Forelimb muscle (tissue), 1 donor: ENCODE measurements around the gene CYP24A1. TPM values are rescaled to one million over a fixed set of nuclear protein-coding genes. Genes with fewer than 3 reads are reported as not detected.

ENCODE experiments used
- DNase-seq: peaks from one replicate; pipeline ENCODE4 v3.0.0-alpha.2; 2013; ENCODE audit warnings: low read depth
- polyA plus RNA-seq: library from polyadenylated mRNA; unstranded; fragments of 120-200 nt; gene quantifications from one replicate; pipeline ENCODE4 v1.2.1, GENCODE V29; 2013; ENCODE audit not compliant: insufficient read length

The CYP24A1 gene
- polyA plus RNA-seq, 1 donor = 0.68 TPM

- DNase-seq = no peak
Observed at GRCh38 chr20:54174457-54175175, 830 bp upstream of the CYP24A1 start.

GRCh38 chr20:54172856-54173652 lies 732 bp downstream of the CYP24A1 start:
- no peak for DNase-seq

GRCh38 chr20:54172532-54172855 lies 1.3 kb downstream of the CYP24A1 start:
- no peak for DNase-seq

- DNase-seq = no peak
Observed at GRCh38 chr20:54170963-54171362, 2.8 kb downstream of the CYP24A1 start.

GRCh38 chr20:54170026-54170471 lies 3.7 kb downstream of the CYP24A1 start:
- no peak for DNase-seq

GRCh38 chr20:54168961-54169862 lies 4.6 kb downstream of the CYP24A1 start:
- no peak for DNase-seq

GRCh38 chr20:54167909-54168872 lies 5.6 kb downstream of the CYP24A1 start:
- DNase-seq = no peak

- DNase-seq = no peak
Observed at GRCh38 chr20:54166987-54167662, 6.7 kb downstream of the CYP24A1 start.

- DNase-seq = no peak
Observed at GRCh38 chr20:54165803-54166202, 8.0 kb downstream of the CYP24A1 start.

- no peak for DNase-seq
Observed at GRCh38 chr20:54165014-54165413, 8.8 kb downstream of the CYP24A1 start.

- DNase-seq = no peak
Observed at GRCh38 chr20:54163402-54163801, 10.4 kb downstream of the CYP24A1 start.

- no peak for DNase-seq
Observed at GRCh38 chr20:54162378-54163009, 11.3 kb downstream of the CYP24A1 start.

- no peak for DNase-seq
Observed at GRCh38 chr20:54161821-54162149, 12.0 kb downstream of the CYP24A1 start.

GRCh38 chr20:54161008-54161820 lies 12.6 kb downstream of the CYP24A1 start:
- DNase-seq = no peak

GRCh38 chr20:54160065-54161007 lies 13.4 kb downstream of the CYP24A1 start:
- DNase-seq = no peak

GRCh38 chr20:54158856-54159418 lies 14.8 kb downstream of the CYP24A1 start:
- DNase-seq = no peak

GRCh38 chr20:54158226-54158625 lies 15.6 kb downstream of the CYP24A1 start:
- no peak for DNase-seq
